Stimulated activated CD8-positive, alpha-beta memory T cell treated with anti-CD3 and anti-CD28 coated beads, Interleukin-2, amount 100 ng/mL, for 1 hour (primary cell): ENCODE measurements around the gene ICAM1.

Experiments used
- DNase-seq, 2 donors: peaks; one replicate each; pipeline ENCODE4 v3.0.0-alpha.2; 2020; ENCODE audit warnings: low read depth in 2 of 2

The ICAM1 gene

DNA sequence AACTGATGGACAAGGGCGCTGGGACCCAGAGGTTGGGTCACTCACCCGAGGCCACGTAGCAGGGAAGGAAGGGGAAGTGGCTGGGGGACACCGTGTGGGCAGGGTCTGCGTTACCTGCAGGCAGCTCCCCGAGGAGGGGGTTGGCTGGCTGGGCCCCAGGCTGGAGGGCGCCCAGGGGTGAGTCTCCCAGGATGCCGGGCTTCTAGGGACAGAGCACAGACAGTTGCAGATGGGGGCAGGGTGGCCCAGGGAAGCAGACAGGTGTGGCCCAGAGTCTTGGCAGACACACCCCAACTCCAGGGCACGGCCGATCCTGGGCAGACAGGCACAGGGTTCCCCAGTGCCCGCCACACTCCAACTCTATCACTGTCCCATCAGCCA, 50.5 kb downstream of the ICAM1 start:
- DNase-seq, result no peak

DNA sequence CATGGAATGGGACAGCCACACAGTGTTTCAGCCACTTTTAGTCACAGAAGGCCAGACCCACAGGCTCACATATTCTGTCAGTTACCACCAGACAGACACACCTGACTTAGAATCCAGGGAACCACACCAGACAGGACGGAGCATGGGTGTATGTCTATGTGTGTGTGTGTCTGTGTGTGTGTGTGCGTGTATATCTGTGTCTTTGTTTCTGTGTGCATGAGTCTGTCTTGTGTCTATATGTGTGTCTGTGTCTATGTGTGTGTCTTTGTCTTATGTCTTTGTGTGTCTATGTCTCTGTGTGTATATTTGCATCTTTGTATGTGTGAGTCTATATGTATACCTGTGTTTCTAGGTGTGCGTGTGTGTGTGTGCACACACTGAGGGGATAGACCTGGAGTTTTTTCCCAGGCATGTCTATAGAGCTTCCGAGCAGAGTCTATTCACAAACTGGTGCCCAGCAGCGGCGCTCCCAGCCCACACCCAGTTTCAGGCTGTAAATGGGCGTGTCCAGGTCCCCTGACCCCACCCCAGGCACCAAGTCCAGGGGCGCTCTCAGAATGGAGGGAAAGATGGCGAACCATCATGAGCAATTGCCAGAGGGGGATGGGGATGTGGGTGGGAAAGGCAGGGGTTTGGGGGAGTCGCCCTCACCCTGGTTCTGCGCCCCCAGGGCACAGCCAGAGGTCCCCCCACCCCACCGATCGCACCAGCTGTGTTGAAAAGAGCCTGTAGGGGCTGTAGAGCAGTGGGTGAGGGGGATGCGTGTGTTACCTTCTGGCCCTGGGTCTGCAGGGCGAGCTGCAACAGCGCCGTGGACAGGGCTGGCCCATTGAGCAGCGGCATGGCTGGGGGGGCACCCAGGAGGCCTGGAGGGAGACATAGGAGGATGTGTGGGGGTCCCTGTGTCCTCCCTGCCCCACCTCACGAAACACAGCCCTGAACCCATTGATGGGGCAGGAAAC, 51.2 kb downstream of the ICAM1 start:
- no peak for DNase-seq

DNA sequence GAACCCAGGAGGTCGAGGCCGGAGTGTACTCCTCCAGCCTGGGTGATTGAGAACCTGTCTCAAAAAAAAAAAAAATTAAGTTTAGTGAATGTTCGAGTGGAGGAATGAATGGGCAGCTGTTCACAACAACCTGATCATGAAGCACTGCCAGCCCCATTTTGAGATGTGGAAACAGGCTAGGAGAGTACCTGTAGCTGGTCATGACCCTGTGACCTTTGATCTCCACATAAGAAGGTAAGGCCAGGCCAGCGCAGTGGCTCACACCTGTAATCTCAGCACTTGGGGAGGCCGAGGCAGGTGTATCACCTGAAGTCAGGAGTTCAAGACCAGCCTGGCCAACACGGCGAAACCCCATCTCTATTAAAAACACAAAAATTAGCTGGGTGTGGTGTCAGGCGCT, 54.8 kb downstream of the ICAM1 start:
- DNase-seq, result no peak

GRCh38 chr19:10327793-10328192, 56.9 kb downstream of the ICAM1 start:
- DNase-seq, result no peak

GRCh38 chr19:10328558-10329429, 57.9 kb downstream of the ICAM1 start:
- DNase-seq, result no peak

DNA sequence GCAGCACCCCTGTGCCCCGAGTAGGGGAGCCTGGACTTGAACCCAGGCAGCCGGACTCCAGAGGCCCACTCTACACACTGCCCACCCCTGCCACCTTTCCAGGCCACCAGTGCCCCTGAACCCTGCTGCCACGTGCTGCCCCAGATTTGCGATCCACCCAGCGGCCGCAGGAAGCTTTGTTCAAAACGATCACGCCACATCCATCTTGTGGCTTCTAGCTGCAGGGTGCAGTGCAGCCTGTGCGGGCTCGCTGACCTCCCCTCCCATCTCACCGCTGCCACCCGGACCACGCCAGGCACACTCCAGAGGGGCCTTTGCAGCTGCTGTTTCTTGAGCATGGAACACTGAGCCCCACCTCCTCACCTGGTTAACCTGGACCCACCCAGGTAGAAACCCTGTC, 58.6 kb downstream of the ICAM1 start:
- no peak for DNase-seq

DNA sequence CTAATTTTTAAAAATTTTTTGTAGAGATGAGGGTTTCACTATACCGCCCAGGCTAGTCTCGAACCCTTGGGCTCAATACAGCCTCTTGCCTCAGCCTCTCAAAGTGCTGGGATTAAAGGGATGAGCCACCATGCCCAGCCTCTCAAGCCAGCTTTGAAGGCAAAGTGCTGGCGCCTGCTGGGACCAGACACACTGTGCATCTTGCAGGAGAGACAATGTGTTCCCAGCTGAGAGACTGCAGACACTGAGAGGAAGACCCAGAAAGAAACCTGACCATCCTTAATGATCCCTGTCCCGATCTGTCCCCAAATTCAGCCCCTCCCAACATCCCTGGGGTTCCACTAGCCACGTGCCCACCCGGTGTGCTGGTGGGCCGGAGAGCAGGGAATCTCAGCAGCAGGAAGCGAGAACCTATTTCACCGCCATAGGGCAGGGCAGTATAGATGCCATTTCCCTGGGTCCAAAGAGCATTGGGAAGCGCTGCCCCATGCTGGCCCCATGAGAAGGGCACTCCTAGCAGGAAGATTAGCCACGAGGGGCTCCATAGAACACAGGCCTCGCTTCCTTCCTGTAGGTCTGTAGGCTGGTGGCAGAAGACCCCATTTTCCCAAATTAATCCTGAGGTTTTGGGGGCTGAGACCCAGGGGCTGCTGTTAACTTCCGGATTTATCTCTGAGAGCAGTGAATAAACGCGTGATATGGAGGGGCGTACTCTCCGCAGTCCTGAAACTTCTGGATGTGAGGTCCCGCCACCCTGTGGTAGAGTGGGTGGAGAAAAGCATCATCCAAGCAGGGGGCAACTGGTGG, 61.4 kb downstream of the ICAM1 start:
- DNase-seq, result no peak

DNA sequence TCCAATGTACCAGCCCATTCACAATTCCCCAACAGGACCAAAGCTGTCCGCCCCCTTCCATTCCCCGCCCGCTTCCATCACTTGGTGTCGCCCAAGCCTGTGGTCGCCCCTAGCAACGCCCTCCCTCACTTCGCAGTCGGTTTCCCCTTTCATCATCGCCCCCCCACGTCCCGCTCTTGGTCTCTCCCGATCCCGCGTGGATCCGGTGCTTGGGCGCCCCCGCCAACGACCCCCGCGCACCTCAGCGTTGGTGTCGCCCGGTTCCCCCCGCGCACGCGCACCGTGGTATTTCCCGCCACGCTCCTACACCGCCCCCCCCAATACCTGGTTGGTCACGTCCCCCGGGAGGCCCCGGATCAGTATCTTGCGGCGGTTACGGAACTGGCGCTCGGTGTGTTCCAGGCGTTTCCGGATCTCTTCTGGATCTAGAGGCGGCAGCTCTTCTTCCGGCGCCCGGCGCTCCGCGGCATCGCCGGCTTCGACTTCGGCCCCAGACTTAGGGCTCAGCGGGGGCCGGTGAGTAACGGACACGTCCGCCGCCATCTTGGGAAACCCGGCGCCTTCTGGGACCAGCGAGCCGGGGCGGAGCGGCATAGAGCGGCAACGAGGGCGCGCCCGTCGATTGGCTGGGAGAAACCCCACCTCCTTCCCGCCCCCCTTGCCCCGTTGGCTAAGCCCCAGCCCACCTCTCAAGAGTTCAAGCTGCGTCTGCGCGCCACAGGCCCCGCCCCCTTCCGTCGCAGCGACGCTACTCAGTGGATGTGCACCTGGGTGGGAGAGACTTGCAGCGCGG, 62.2 kb downstream of the ICAM1 start, which contains the start of gene RAVER1:
TSS of gene RAVER1 (minus strand) at position 565 of the 793 bp plus-strand sequence. CDS start at position 543, 22 bp downstream.
- peak; percentile 94 to 97 for DNase-seq

- no peak for DNase-seq
Observed at GRCh38 chr19:10333758-10334587, 63.1 kb downstream of the ICAM1 start.

DNA sequence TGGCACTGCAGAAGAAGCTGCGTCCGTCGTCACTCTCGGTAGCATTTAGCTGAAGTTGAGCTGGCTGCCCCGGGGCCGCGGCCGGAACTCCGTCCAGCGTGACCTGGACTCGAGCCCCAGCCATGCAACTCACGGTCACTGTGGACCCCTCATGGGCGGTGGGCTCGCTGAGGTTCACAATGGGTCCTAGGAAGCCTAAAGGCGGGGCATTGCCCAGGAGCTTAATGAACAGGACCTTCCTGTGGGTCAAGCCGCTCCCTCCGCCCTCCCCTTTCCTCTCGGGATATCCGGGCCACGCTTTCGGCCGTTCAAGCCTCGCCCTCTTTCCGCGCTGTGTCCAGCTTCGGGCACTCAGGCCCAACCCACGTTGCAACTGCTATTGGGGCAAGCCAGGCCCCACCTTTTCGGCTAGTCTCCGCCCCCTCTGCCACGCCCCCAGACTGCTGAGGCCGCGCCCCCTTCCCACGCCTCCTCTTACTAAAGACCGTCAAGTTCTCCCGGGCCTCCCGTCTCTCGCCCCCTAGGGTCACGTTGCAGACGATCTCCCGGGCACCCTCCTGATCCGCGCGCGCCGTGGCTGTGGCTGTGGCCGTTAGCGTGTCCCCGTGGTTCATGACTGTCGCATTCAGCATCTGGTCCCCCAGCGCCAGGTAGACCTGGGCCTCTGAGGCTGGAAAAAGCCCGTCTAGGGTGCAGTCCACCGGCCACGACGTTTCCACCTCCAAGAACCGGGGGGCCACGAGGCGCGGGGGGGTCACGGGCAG, 63.9 kb downstream of the ICAM1 start:
- no peak for DNase-seq

DNA sequence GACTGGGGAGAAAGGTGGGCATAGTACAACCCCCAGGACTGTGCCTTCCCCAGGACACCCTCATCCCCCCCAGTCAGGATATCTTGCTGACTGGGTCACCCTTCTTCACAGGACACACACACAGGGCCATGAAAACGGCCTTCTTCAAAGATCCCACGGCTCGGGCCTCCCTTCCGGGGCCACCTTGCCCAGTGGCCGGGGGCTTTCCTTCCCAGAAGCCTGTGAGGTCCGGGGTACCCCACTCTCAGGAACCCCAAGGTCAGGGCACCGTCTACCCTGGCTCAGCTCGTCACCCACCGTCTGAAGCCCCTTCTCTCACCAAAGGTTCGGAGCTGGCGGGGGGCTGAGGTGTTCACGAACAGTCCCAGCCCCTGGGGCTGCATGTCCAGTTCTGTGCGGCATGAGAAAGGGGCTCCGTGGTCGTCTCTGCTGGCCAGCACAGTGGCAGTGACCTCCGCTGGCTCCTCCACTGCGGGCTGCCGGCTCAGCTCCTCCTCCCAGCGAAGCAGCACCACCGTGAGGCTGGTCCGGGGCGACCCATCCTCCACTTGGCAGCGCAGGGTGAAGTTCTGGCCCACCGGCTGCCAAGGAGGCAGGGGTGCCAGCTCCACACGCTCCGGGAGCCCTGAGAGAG, 64.5 kb downstream of the ICAM1 start:
- no peak for DNase-seq
